Fibroblast of lung (primary cell): ENCODE data around the gene IL17REL.

ENCODE experiments used
- EZH2 ChIP-seq: IDR thresholded peaks from 2 replicates; pipeline ENCODE4 v1.5.1; 2012; ENCODE audit warnings: low read length, control low read depth, mild to moderate bottlenecking; ENCODE audit errors: missing control alignments
- TF ChIP-seq, protein P1 (sequence below), 2 donors: IDR thresholded peaks in 1 of 2; conservative IDR thresholded peaks in 1 of 2; 1 replicate in 1 of 2; 2 replicates in 1 of 2; pipeline ENCODE4 v1.5.1; 2011 to 2012; ENCODE audit warnings: low read length in 2 of 2, control low read depth in 1 of 2, inconsistent platforms in 1 of 2, low read depth in 1 of 2, mild to moderate bottlenecking in 1 of 2

DNA sequence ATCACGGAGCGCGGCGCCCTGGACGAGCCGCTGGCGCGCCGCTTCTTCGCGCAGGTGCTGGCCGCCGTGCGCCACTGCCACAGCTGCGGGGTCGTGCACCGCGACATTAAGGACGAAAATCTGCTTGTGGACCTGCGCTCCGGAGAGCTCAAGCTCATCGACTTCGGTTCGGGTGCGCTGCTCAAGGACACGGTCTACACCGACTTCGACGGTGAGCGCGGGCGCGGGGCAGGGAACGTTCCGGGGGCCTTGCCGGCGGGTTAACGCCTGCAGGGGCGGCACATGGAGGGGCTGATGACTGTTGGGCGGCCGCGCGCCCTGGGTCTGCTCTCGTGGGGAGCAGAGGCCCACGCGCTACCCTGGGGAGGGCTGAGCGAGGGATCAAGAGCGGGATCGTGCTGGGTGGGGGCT lies 51.0 kb downstream of the IL17REL start:
- TF ChIP-seq, protein P1, sequence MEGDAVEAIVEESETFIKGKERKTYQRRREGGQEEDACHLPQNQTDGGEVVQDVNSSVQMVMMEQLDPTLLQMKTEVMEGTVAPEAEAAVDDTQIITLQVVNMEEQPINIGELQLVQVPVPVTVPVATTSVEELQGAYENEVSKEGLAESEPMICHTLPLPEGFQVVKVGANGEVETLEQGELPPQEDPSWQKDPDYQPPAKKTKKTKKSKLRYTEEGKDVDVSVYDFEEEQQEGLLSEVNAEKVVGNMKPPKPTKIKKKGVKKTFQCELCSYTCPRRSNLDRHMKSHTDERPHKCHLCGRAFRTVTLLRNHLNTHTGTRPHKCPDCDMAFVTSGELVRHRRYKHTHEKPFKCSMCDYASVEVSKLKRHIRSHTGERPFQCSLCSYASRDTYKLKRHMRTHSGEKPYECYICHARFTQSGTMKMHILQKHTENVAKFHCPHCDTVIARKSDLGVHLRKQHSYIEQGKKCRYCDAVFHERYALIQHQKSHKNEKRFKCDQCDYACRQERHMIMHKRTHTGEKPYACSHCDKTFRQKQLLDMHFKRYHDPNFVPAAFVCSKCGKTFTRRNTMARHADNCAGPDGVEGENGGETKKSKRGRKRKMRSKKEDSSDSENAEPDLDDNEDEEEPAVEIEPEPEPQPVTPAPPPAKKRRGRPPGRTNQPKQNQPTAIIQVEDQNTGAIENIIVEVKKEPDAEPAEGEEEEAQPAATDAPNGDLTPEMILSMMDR (conservative IDR thresholded peaks at IDR 0.05 in 1 of 2, IDR thresholded peaks at IDR 0.05 in 1 of 2; ENCODE audit: low read depth in 1 of 2, low read length in 2 of 2), result no peak
- TF ChIP-seq EZH2, result no peak
